Subcutaneous adipose tissue (tissue), 4 donors: ENCODE results near the gene TUSC2. TPM values are rescaled to one million over a fixed set of nuclear protein-coding genes. Genes with fewer than 3 reads are reported as not detected.

Experiments used
- CTCF ChIP-seq: fragments of 450-650 bp; IDR thresholded peaks from one replicate; pipeline ENCODE4 v1.5.1; 2016; ENCODE audit warnings: low read depth, mild to moderate bottlenecking, control low read depth, antibody characterized with exemption, moderate library complexity
- total RNA-seq, 4 donors: library from RNA; depleted of rRNA; stranded (reverse); fragments of >200 nt; gene quantifications; one replicate each; pipeline ENCODE4 v1.1.0, GENCODE V29; 2016

The TUSC2 gene
- total RNA-seq: 10 to 100 TPM; 17.8 to 27.5 (median 20.7) TPM

GRCh38 chr3:50327943-50328691 is at the start of gene TUSC2:
Gene TUSC2, minus strand, starts transcription at chr3:50328223. Its CDS starts 124 bp downstream, at chr3:50328099.
- TF ChIP-seq CTCF: no peak

GRCh38 chr3:50375258-50375931 is 47.4 kb upstream of the TUSC2 start:
- TF ChIP-seq CTCF: no peak

GRCh38 chr3:50374363-50375257 is 46.6 kb upstream of the TUSC2 start:
- TF ChIP-seq CTCF: no peak

GRCh38 chr3:50373146-50374051 is 45.4 kb upstream of the TUSC2 start:
- TF ChIP-seq CTCF: no peak

- no peak for TF ChIP-seq CTCF
These were observed 44.3 kb upstream of the TUSC2 start for GRCh38 chr3:50372349-50372748.

GRCh38 chr3:50371133-50371685 is 43.2 kb upstream of the TUSC2 start:
- TF ChIP-seq CTCF: no peak
